DOHH2 (cell line): ENCODE measurements around the gene FGF22.

Source experiments
- H3F3A ChIP-seq: fragments of 200-600 bp; sonication (generic), shearing (Covaris generic); 2 replicates; pipeline ENCODE4 v1.6.0; 2016; ENCODE audit warnings: antibody characterized with exemption, mild to moderate bottlenecking; ENCODE audit not compliant: control insufficient read depth, insufficient read depth
- H3K27ac ChIP-seq: fragments of 200-600 bp; sonication (generic); 2 replicates; pipeline ENCODE4 v1.5.1; 2014; ENCODE audit warnings: low read depth, mild to moderate bottlenecking, low read length, moderate library complexity
- H3K27me3 ChIP-seq: fragments of 200-600 bp; sonication (generic); 2 replicates; pipeline ENCODE4 v1.6.1; 2014; ENCODE audit warnings: mild to moderate bottlenecking, low read length, mixed read lengths; ENCODE audit not compliant: control insufficient read depth
- H3K36me3 ChIP-seq: fragments of 200-600 bp; sonication (generic); 2 replicates; pipeline ENCODE4 v1.6.1; 2014; ENCODE audit warnings: mild to moderate bottlenecking, low read length, moderate library complexity, mixed read lengths; ENCODE audit not compliant: control insufficient read depth
- H3K4me1 ChIP-seq: fragments of 200-600 bp; sonication (generic); 2 replicates; pipeline ENCODE4 v1.6.1; 2014; ENCODE audit warnings: mild to moderate bottlenecking, low read length, mixed read lengths; ENCODE audit not compliant: control insufficient read depth
- H3K4me2 ChIP-seq: fragments of 200-600 bp; sonication (generic); 2 replicates; pipeline ENCODE4 v1.6.0; 2014; ENCODE audit warnings: mild to moderate bottlenecking, low read length, moderate library complexity
- H3K4me3 ChIP-seq: fragments of 200-600 bp; sonication (generic); 2 replicates; pipeline ENCODE4 v1.5.1; 2014; ENCODE audit warnings: mild to moderate bottlenecking, low read length, mixed read lengths
- H3K79me2 ChIP-seq: fragments of 200-600 bp; sonication (generic); 2 replicates; pipeline ENCODE4 v1.6.1; 2014; ENCODE audit warnings: mild to moderate bottlenecking, low read length, mixed read lengths; ENCODE audit not compliant: control insufficient read depth
- H3K9me2 ChIP-seq: fragments of 200-600 bp; sonication (generic); replicated peaks from 2 replicates; pipeline ENCODE4 v1.6.1; 2014; ENCODE audit warnings: mild to moderate bottlenecking, low read length, mixed read lengths; ENCODE audit not compliant: control insufficient read depth
- H3K9me3 ChIP-seq: fragments of 200-600 bp; sonication (generic); 2 replicates; pipeline ENCODE4 v1.6.1; 2014; ENCODE audit warnings: antibody characterized with exemption, low read length, mixed read lengths; ENCODE audit not compliant: control insufficient read depth, insufficient read depth
- H4K20me1 ChIP-seq: fragments of 200-600 bp; sonication (generic); 2 replicates; pipeline ENCODE4 v1.6.0; 2014; ENCODE audit warnings: low read depth, mild to moderate bottlenecking, antibody characterized with exemption, low read length, moderate library complexity; ENCODE audit not compliant: control insufficient read depth, insufficient read depth
- CTCF ChIP-seq: fragments of 200-600 bp; sonication (generic); IDR thresholded peaks from one replicate; pipeline ENCODE4 v1.5.1; 2014; ENCODE audit warnings: antibody characterized with exemption, mild to moderate bottlenecking, low read depth, low read length; ENCODE audit not compliant: poor library complexity, severe bottlenecking
- EZH2phosphoT487 ChIP-seq: fragments of 200-600 bp; sonication (generic); IDR thresholded peaks from 2 replicates; pipeline ENCODE4 v1.6.1; 2017; ENCODE audit warnings: borderline replicate concordance, mild to moderate bottlenecking, antibody characterized with exemption, low read length, moderate library complexity, mixed read lengths

The FGF22 gene

GRCh38 chr19:647566-648284 lies 8.0 kb downstream of the FGF22 start:
- Histone ChIP-seq H3K4me3 (no peak overlapping the region), H3K79me2 (peaks cover 18% of the 10 kb centered on the region), H3K27ac (no peak overlapping the region), H3F3A (no peaks in the 10 kb centered on the region), H3K9me3 (no peaks in the 10 kb centered on the region), H4K20me1 (peaks cover 7% of the 10 kb centered on the region), H3K9me2 (no peaks in the 10 kb centered on the region), H3K36me3 (peaks cover 71% of the 10 kb centered on the region), H3K4me2 (no peak overlapping the region), H3K27me3 (no peaks in the 10 kb centered on the region), H3K4me1 (no peaks in the 10 kb centered on the region)
- no peak for TF ChIP-seq CTCF
- TF ChIP-seq EZH2phosphoT487 = no peak

- H3K4me3 ChIP-seq = no peak overlapping the region
- H3F3A ChIP-seq = no peaks in the 10 kb centered on the region
- no peak overlapping the region for H3K4me2 ChIP-seq
- no peaks in the 10 kb centered on the region for H3K9me3 ChIP-seq
- peaks cover 77% of the 10 kb centered on the region for H3K36me3 ChIP-seq
- TF ChIP-seq CTCF = no peak
- no peak for TF ChIP-seq EZH2phosphoT487
- peaks cover 24% of the 10 kb centered on the region for H3K79me2 ChIP-seq
- peaks cover 11% of the 10 kb centered on the region for H4K20me1 ChIP-seq
- no peak overlapping the region for H3K27ac ChIP-seq
- H3K27me3 ChIP-seq = no peaks in the 10 kb centered on the region
- H3K4me1 ChIP-seq = no peaks in the 10 kb centered on the region
- H3K9me2 ChIP-seq = no peaks in the 10 kb centered on the region
These were observed 8.6 kb downstream of the FGF22 start for GRCh38 chr19:648305-648704.

- Histone ChIP-seq H3K27me3 (no peaks in the 10 kb centered on the region), H3K4me1 (no peaks in the 10 kb centered on the region), H3K9me3 (no peaks in the 10 kb centered on the region), H3F3A (no peaks in the 10 kb centered on the region), H3K4me3 (no peak overlapping the region), H3K4me2 (no peak overlapping the region), H3K9me2 (no peaks in the 10 kb centered on the region), H4K20me1 (peaks cover 18% of the 10 kb centered on the region), H3K79me2 (peaks cover 33% of the 10 kb centered on the region), H3K36me3 (peaks cover 82% of the 10 kb centered on the region), H3K27ac (no peak overlapping the region)
- TF ChIP-seq EZH2phosphoT487 (no peak), CTCF (no peak)
These were observed 9.5 kb downstream of the FGF22 start for GRCh38 chr19:648904-649801.
